Endothelial cell of umbilical vein (primary cell): ENCODE results near the gene RNH1. TPM values are rescaled to one million over a fixed set of nuclear protein-coding genes. Genes with fewer than 3 reads are reported as not detected.

ENCODE experiments used
- BruUV-seq: library from RNA; stranded (reverse); fragments of 400-500 nt; replicated peaks from 2 replicates; lab custom pipeline; 2021; lab: Mats Ljungman, UMichigan
- CTCF ChIA-PET: fragments of 300-600, 350-600 bp; sonication (Branson Sonifier 250); formaldehyde crosslinking; loops from one replicate; lab custom pipeline; 2021; ENCODE audit warnings: antibody characterized with exemption, inconsistent platforms; lab: Charles Lee
- POLR2A ChIA-PET: fragments of 300-600, 350-600 bp; sonication (Branson Sonifier 250); formaldehyde crosslinking; loops from one replicate; lab custom pipeline; 2021; ENCODE audit warnings: antibody characterized with exemption, inconsistent platforms; lab: Charles Lee
- DNase-seq: peaks from one replicate; pipeline ENCODE4 v3.0.0-alpha.2; 2011; ENCODE audit warnings: low read depth, low spot score
- FAIRE-seq: peaks from 2 replicates; lab custom pipeline; 2011; peaks lifted over from hg19 to GRCh38; lab: Jason Lieb, UNC
- H2AFZ ChIP-seq: 2 replicates; pipeline ENCODE4 v1.6.0; 2012; ENCODE audit warnings: low read depth, low read length, control low read depth, inconsistent platforms
- H3K27ac ChIP-seq: 2 replicates; pipeline ENCODE4 v1.5.1; 2011; ENCODE audit warnings: low read depth, mild to moderate bottlenecking, control low read depth, low read length, moderate library complexity; ENCODE audit not compliant: insufficient read depth
- H3K27me3 ChIP-seq, 2 experiments: 2 replicates each; pipeline versions ENCODE4 v1.6.0 to v1.6.1; 2011; ENCODE audit warnings: low read length in 2 of 2, mixed read lengths in 1 of 2; ENCODE audit not compliant: control insufficient read depth in 2 of 2, insufficient read depth in 2 of 2
- H3K36me3 ChIP-seq, 2 experiments: 2 replicates in 1 of 2; 3 replicates in 1 of 2; pipeline ENCODE4 v1.5.1; 2011; ENCODE audit warnings: low read length in 2 of 2, mild to moderate bottlenecking in 1 of 2, moderate library complexity in 1 of 2; ENCODE audit not compliant: control insufficient read depth in 2 of 2, insufficient read depth in 2 of 2; ENCODE audit errors: extremely low read depth in 1 of 2
- H3K4me1 ChIP-seq: 3 replicates; pipeline ENCODE4 v1.5.1; 2011; ENCODE audit warnings: mild to moderate bottlenecking, low read length; ENCODE audit not compliant: control insufficient read depth, insufficient read depth; ENCODE audit errors: extremely low read depth
- H3K4me2 ChIP-seq: 2 replicates; pipeline ENCODE4 v1.6.1; 2011; ENCODE audit warnings: low read length, control low read depth, mixed read lengths; ENCODE audit not compliant: insufficient read depth
- H3K4me3 ChIP-seq, 3 experiments: fragments of 200-600 bp in 1 of 3; sonication (generic), shearing (Covaris generic) in 1 of 3; replicated peaks in 1 of 3; 2 replicates each; pipeline ENCODE4 v1.5.1; 2011 to 2016; ENCODE audit warnings: control low read depth in 3 of 3, low read length in 3 of 3, mild to moderate bottlenecking in 2 of 3, inconsistent platforms in 1 of 3, low read depth in 1 of 3, moderate library complexity in 1 of 3; ENCODE audit not compliant: insufficient read depth in 1 of 3
- H3K79me2 ChIP-seq: 2 replicates; pipeline ENCODE4 v1.6.0; 2012; ENCODE audit warnings: low read length, inconsistent platforms; ENCODE audit not compliant: control insufficient read depth, insufficient read depth
- H3K9ac ChIP-seq: replicated peaks from 2 replicates; pipeline ENCODE3; 2011; ENCODE audit warnings: low read length, control low read depth; ENCODE audit not compliant: insufficient read depth; ENCODE audit errors: extremely low read depth
- H3K9me1 ChIP-seq: replicated peaks from 3 replicates; pipeline ENCODE4 v1.6.0; 2011; ENCODE audit warnings: mild to moderate bottlenecking, low read length; ENCODE audit not compliant: control insufficient read depth, insufficient read depth; ENCODE audit errors: extremely low read depth
- H3K9me3 ChIP-seq: replicated peaks from 2 replicates; pipeline ENCODE4 v1.5.1; 2012; ENCODE audit warnings: low read length, inconsistent platforms; ENCODE audit not compliant: control insufficient read depth, insufficient read depth
- H4K20me1 ChIP-seq: replicated peaks from 2 replicates; pipeline ENCODE3; 2011; ENCODE audit warnings: mild to moderate bottlenecking, low read length; ENCODE audit not compliant: control insufficient read depth, insufficient read depth; ENCODE audit errors: extremely low read depth
- CTCF ChIP-seq, 2 donors: IDR thresholded peaks; 1 replicate in 1 of 2; 2 replicates in 1 of 2; pipeline ENCODE4 v1.5.1; 2011; ENCODE audit warnings: low read length in 2 of 2, mild to moderate bottlenecking in 2 of 2, moderate library complexity in 2 of 2, control low read depth in 1 of 2, inconsistent platforms in 1 of 2, low read depth in 1 of 2; ENCODE audit not compliant: insufficient read depth in 1 of 2; ENCODE audit errors: extremely low read depth in 1 of 2
- EZH2 ChIP-seq: IDR thresholded peaks from 2 replicates; pipeline ENCODE4 v1.6.1; 2012; ENCODE audit warnings: borderline replicate concordance, low read depth, mild to moderate bottlenecking, moderate library complexity, low read length, inconsistent platforms; ENCODE audit not compliant: severe bottlenecking
- FOS ChIP-seq: IDR thresholded peaks from 2 replicates; pipeline ENCODE4 v1.6.1; 2011; ENCODE audit warnings: mild to moderate bottlenecking, low read length, moderate library complexity, borderline replicate concordance; ENCODE audit not compliant: insufficient read depth
- GATA2 ChIP-seq: IDR thresholded peaks from 2 replicates; pipeline ENCODE4 v1.7.0; 2011; ENCODE audit warnings: low read depth, mild to moderate bottlenecking, moderate library complexity, mixed read lengths, low read length; ENCODE audit not compliant: insufficient read length, insufficient read depth
- JUN ChIP-seq: IDR thresholded peaks from 2 replicates; pipeline ENCODE4 v1.6.1; 2011; ENCODE audit warnings: borderline replicate concordance, low read depth; ENCODE audit not compliant: insufficient read length, insufficient read depth
- MAX ChIP-seq: IDR thresholded peaks from 2 replicates; pipeline ENCODE4 v1.6.1; 2011; ENCODE audit not compliant: insufficient read depth, insufficient read length
- MYC ChIP-seq: IDR thresholded peaks from one replicate; pipeline ENCODE4 v1.6.1; 2011; ENCODE audit warnings: mild to moderate bottlenecking, low read depth, low read length
- POLR2A ChIP-seq: IDR thresholded peaks from 2 replicates; pipeline ENCODE4 v1.6.1; 2012; ENCODE audit warnings: low read depth, mild to moderate bottlenecking, control low read depth, low read length
- POLR2AphosphoS5 ChIP-seq: IDR thresholded peaks from 2 replicates; pipeline ENCODE4 v1.6.1; 2012; ENCODE audit warnings: low read depth, mild to moderate bottlenecking, control low read depth, low read length, moderate library complexity; ENCODE audit not compliant: insufficient read depth
- dilution Hi-C: fragments of 300-500 bp; cut with MboI; formaldehyde crosslinking; loops from one replicate; pipeline ENCODE4 v1.15.0; 2019; ENCODE audit warnings: low sequenced_read_pairs; ENCODE audit not compliant: extremely low pct_ligation_motif_present
- intact Hi-C: fragments of 100-400 bp; cut with micrococcal nuclease; formaldehyde crosslinking; loops from one replicate; pipeline ENCODE4 v1.10.0; 2022
- polyA plus RNA-seq, 4 experiments: library from polyadenylated mRNA; depleted of rRNA in 3 of 4; stranded (reverse) in 3 of 4; unstranded in 1 of 4; fragments of >200 nt; gene quantifications; 2 replicates each; pipeline versions ENCODE4 v1.2.1 to v1.2.3, GENCODE V29; 2011 to 2012; ENCODE audit warnings: missing spikeins in 1 of 4
- total RNA-seq: library from RNA; stranded (reverse); gene quantifications from 2 replicates; pipeline ENCODE4 v1.2.3, GENCODE V29; 2021

Gene RNH1
- total and polyA plus RNA-seq, 2 donors (not counting 3 experiments of a cell fraction or from before 2014, with no cell fraction given), result 144 to 198 TPM

GRCh38 chr11:498297-499181 is 8.5 kb downstream of the RNH1 start:
- POLR2A ChIA-PET, result interaction anchor here (0.5 kb wide), 1 partner anchor 33 kb away, joined by 4 read pairs; no protein-coding TSS in a partner anchor

More at GRCh38 chr11:498297-499181, 8.5 kb downstream of the RNH1 start:
- Histone ChIP-seq H3K9me1 (no peaks in the 10 kb centered on the region), H3K4me2 (no peak overlapping the region), H3K9ac (no peak overlapping the region), H3K36me3 (peaks cover 3 to 61% of the 10 kb centered on the region in 2 experiments), H3K4me1 (peaks cover under 1% of the 10 kb centered on the region), H4K20me1 (no peaks in the 10 kb centered on the region), H3K27ac (no peak overlapping the region), H2AFZ (no peak overlapping the region), H3K4me3 (no peak overlapping the region), H3K79me2 (peaks cover 2% of the 10 kb centered on the region), H3K9me3 (no peaks in the 10 kb centered on the region), H3K27me3 (no peaks in the 10 kb centered on the region)
- no peak for TF ChIP-seq JUN
- no peak for TF ChIP-seq POLR2AphosphoS5
- TF ChIP-seq MAX, result no peak
- no peak for TF ChIP-seq CTCF (IDR thresholded peaks at IDR 0.05; ENCODE audit: extremely low read depth in 1 of 2, insufficient read depth in 1 of 2, low read depth in 1 of 2, low read length in 2 of 2)
- no peak for TF ChIP-seq MYC
- no peak for TF ChIP-seq FOS
- TF ChIP-seq GATA2, result no peak
- TF ChIP-seq EZH2, result no peak
- TF ChIP-seq POLR2A, result no peak
- FAIRE-seq (no peak), DNase-seq (no peak)
- dilution Hi-C loops (no loop called here), intact Hi-C loops (no loop called here)
- CTCF ChIA-PET, result no interaction called here
- BruUV-seq, result TSS peak; percentile 11
